HG03280 (cell line): Measurements from ENCODE around the gene BOLL.
"Not testable (repeated sequence)": the region's sequence is repeated elsewhere in the genome, so short reads cannot be mapped to it uniquely, and the experiment has no call there.

Experiments used
- ATAC-seq: cut with Tn5 transposase; IDR thresholded peaks from one replicate; pipeline ENCODE4 v1.9.1; 2021; ENCODE audit warnings: mild to moderate bottlenecking, moderate library complexity; ENCODE audit not compliant: unreplicated experiment

BOLL gene

GRCh38 chr2:197799068-197799467 is 13.9 kb upstream of the BOLL start:
- no peak for ATAC-seq

- ATAC-seq: no peak
These were observed 13.1 kb upstream of the BOLL start for GRCh38 chr2:197798187-197798586.

- ATAC-seq: no peak
These were observed 10.2 kb upstream of the BOLL start for GRCh38 chr2:197795277-197795676.

- ATAC-seq: no peak
These were observed 8.3 kb upstream of the BOLL start for GRCh38 chr2:197793456-197793855.

- ATAC-seq: peak; percentile 70
These were observed 1.1 kb upstream of the BOLL start for GRCh38 chr2:197786010-197786877.

- ATAC-seq: no peak
These were observed 3.0 kb downstream of the BOLL start for GRCh38 chr2:197782126-197782525.

- ATAC-seq: no peak
These were observed 5.9 kb downstream of the BOLL start for GRCh38 chr2:197779261-197779660.

- ATAC-seq: no peak
These were observed 7.2 kb downstream of the BOLL start for GRCh38 chr2:197777823-197778407.

GRCh38 chr2:197760293-197760657 is 24.8 kb downstream of the BOLL start:
- ATAC-seq: no peak

- ATAC-seq: no peak
These were observed 25.4 kb downstream of the BOLL start for GRCh38 chr2:197759625-197760292.

- ATAC-seq: no peak
These were observed 26.1 kb downstream of the BOLL start for GRCh38 chr2:197759013-197759412.

- ATAC-seq: no peak
These were observed 44.9 kb downstream of the BOLL start for GRCh38 chr2:197740200-197740599.

- not testable (repeated sequence) for ATAC-seq
These were observed 56.3 kb downstream of the BOLL start for GRCh38 chr2:197728555-197729544.

- no peak for ATAC-seq
These were observed 58.1 kb downstream of the BOLL start for GRCh38 chr2:197727011-197727410.

GRCh38 chr2:197717863-197718262 is 67.3 kb downstream of the BOLL start:
- ATAC-seq: no peak

GRCh38 chr2:197713271-197713670 is 71.8 kb downstream of the BOLL start:
- ATAC-seq: no peak

GRCh38 chr2:197711578-197711977 is 73.5 kb downstream of the BOLL start:
- ATAC-seq: no peak

- ATAC-seq: peak; percentile 82
These were observed 74.6 kb downstream of the BOLL start for GRCh38 chr2:197710424-197711042.

GRCh38 chr2:197709140-197709539 is 76.0 kb downstream of the BOLL start:
- not testable (repeated sequence) for ATAC-seq

GRCh38 chr2:197708331-197708730 is 76.8 kb downstream of the BOLL start:
- no peak for ATAC-seq
